COLO668 (cell line): Measurements from ENCODE around the gene ESM1.

ENCODE experiments used
- DNase-seq: peaks from one replicate; lab custom pipeline; 2025; ENCODE audit not compliant: unreplicated experiment; lab: John Stamatoyannopoulos, UW

The ESM1 gene

GRCh38 chr5:54988218-54988617, 2.8 kb upstream of the ESM1 start:
- no peak for DNase-seq

DNA sequence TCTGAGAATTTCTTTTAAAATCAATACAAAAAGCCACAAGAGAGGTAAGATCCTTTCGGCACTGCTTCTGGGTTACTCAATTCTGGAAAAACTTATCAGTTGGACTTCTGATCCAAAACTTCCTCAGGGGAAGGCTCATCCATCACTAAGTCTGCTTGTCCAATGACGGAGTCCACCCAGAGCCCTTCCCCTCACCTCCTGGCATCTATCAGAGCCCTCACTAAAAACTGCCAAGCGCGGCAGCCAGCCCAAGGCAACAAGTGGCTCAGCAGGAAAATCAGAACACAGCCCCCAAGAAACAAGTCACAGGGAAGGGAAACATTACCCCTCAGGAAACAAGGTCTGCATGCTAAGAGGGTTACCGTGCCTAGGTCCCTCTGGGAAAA, 869 bp upstream of the ESM1 start:
- DNase-seq, result no peak

DNA sequence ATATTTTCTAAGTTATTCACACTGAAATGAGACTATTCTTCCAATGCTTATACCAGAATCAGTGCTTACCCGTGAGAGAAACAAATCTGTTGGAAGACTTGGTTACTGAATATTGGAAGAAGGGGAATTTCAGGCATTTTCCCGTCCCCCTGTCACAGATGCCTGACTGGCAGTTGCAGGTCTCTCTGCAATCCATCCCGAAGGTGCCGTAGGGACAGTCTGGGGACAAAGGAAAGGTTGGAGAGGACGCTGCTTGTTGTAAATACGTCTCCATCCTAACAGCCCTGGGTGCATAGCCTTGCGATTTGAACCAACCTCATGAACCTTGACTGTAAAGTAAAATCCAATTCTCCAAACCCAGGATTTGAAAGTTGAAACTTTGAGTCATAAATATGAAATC, 3.5 kb downstream of the ESM1 start:
- no peak for DNase-seq

GRCh38 chr5:54975701-54976100, 9.7 kb downstream of the ESM1 start:
- no peak for DNase-seq

GRCh38 chr5:54969856-54970828, 15.3 kb downstream of the ESM1 start:
- no peak for DNase-seq

- no peak for DNase-seq
Observed at GRCh38 chr5:54969242-54969641, 16.2 kb downstream of the ESM1 start.

DNA sequence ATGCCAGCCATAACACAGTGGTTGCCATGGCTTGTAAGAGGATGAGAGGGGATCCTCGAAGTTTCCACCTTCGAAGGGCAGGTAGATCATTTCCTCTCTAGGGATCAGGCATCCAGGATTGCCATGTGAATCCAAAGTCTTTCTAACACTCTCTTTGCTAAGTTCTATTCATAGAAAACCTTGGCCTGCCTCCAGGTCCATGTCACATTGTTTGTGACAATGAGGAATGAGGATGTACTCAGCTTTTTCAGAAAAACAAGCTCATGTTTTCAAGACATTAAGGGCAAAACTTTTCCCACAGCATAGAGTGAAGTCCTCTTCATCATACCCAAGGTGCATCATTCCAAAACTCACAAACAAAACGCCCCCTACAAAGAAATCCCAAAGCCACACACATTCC, 19.6 kb downstream of the ESM1 start:
- no peak for DNase-seq

GRCh38 chr5:54964405-54964804, 21.0 kb downstream of the ESM1 start:
- DNase-seq, result no peak

DNA sequence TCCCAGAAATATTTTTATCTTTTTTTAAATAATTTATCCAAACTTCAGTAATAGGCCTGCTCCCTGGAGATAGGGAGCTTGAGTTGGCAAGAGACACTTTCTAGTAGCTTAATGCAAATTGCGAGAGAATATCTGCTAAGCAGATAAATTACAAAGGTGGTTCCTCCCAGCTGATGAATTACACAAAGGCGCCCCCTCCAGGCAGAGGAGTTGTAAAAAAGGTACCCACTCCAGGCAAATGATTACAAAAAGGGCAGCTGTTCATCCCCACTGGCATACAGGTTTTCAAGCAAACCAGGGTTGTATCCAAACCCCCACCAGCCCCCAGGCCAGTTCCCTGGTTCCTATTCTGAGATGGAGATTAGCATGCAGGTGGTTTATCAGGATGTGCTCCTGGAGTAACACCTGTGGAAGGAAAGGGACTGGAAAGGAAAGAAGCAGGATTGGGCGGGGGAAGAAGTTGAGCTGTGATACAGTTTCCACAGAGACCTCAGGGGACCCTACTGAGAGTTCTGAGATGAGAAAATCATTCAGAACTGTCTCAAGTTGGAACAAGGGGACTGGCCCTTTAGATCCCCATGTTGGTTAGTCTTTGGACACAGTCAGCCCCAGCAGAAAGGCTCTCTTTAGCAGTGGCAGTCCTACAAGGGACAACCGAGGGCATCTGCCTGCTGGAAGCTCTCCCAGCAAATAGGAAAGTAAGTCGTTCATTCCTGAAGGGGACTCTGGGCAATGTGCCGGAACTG, 25.5 kb downstream of the ESM1 start:
- peak; percentile 44 for DNase-seq

GRCh38 chr5:54956922-54957321, 28.5 kb downstream of the ESM1 start:
- no peak for DNase-seq

- DNase-seq, result no peak
Observed at GRCh38 chr5:54947187-54947586, 38.2 kb downstream of the ESM1 start.

DNA sequence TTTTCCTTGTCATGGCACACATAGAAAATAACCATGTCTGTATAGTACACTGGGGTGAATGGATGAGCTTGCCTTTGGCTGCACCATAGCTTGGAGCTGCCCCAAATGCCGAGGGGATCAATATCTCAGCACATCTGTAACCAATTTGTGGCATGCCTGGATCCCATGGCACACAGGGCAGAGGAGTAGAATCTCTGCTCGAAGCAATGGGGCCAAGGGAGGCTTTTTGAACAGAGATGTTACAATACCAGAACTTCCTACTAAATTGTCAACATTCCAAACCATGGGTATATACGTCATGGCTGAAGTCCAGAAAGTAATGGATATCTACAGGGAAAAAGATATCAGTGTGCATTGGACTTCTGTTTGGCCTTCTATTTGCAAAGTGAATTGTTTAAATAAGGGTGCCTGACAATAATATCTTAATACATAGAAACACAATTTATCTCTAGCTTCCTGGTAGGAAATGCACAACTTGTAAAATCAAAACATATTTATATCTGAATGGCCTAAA, 39.0 kb downstream of the ESM1 start:
- DNase-seq, result no peak

GRCh38 chr5:54944364-54944763, 41.0 kb downstream of the ESM1 start:
- DNase-seq, result no peak

DNA sequence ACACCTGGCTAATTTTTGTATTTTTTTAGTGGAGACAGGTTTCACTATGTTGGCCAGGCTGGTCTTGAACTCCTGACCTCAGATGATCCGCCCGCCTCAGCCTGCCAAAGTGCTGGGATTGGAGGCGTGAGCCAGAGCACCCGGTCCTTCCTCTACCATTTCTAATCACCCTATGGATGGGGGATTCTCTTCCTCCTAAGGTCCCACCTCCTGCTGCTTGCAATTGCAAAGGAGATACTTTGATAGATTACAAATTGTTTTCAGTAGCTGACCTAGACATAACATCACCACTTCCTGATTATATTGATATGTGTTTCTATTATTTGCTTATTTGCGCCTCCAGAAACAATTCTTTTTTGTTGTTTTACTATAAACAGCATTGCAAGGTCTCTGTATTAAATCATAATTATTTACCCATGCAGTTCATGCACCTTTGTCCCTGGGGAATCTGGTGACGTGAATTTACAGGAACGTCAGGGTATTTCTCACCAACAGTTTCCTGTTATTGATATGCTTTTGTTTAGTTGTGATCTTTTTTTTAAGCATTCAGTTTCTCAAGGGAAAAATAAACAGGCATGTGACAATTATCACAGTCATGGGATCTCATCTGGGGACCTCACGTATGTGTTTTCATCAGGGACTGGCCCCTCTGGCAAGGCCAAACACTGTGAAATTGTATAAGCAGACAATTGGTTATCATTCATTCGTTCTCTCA, 43.2 kb downstream of the ESM1 start:
- no peak for DNase-seq

GRCh38 chr5:54936201-54936600, 49.2 kb downstream of the ESM1 start:
- peak; percentile 4 for DNase-seq

DNA sequence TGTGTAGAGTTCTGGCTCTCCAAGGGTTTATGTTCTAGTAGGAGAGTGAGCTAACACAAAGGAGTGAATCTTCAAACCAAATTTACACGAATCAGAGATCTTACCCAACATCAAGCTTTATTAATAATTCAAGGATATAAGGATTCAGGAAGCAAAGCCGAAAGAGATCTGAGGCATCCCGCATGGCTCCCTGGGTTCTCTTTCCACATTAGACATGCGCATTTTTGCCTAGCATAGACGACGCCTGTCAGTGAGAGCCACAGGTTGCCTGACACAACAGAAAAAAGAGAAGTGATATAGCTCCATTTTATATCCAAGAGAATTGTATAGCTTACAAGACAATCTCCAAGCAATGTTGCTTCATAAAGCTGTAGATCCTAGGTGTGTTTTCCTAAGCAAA, 52.6 kb downstream of the ESM1 start:
- DNase-seq, result no peak

DNA sequence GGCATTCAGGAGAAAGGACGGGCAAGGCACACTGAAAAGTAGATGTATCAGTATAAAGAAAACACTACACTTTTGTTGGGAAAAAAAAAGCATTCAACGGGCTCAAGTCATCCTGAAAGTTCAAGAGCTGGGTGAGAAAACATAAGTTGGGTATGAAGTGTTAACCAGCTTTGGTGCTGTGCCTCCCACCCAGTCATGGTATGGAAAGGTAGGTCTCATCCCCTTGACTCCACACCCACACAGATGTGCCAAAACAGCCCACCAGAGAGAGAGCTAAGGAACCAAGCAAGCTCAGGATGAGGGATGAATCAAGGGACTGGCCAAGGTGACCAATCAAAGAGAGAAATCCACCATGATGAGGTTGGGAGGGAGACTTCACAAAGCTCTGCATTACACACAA, 54.7 kb downstream of the ESM1 start:
- DNase-seq, result no peak
